ENCODE measurements around the gene KRABD2.

KRABD2 gene

DNA sequence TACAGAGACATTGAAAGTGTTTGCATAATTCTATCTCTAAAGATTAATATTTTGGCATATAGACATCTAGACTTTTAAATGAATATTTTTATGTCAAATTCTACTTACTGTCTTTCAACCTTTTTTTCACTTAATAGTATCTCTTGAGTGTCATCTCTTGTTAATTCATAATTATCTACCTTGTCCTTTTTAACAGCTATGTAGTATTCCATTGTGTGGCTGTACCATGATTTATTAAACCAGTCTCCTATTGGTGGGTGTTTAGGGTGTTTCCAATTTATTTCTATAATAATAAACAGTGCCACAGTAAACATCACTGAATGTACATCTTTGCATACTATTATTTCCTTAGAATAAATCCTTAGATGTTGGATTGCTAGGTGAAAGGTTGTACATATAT lies 37.4 kb upstream of the KRABD2 start:
- H3K4me3 ChIP-seq (ENCODE audit: low read depth, low read length) = no peak overlapping the region
- DNase-seq (ENCODE audit: low read depth) = no peak
- TF ChIP-seq, protein P1, sequence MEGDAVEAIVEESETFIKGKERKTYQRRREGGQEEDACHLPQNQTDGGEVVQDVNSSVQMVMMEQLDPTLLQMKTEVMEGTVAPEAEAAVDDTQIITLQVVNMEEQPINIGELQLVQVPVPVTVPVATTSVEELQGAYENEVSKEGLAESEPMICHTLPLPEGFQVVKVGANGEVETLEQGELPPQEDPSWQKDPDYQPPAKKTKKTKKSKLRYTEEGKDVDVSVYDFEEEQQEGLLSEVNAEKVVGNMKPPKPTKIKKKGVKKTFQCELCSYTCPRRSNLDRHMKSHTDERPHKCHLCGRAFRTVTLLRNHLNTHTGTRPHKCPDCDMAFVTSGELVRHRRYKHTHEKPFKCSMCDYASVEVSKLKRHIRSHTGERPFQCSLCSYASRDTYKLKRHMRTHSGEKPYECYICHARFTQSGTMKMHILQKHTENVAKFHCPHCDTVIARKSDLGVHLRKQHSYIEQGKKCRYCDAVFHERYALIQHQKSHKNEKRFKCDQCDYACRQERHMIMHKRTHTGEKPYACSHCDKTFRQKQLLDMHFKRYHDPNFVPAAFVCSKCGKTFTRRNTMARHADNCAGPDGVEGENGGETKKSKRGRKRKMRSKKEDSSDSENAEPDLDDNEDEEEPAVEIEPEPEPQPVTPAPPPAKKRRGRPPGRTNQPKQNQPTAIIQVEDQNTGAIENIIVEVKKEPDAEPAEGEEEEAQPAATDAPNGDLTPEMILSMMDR (IDR thresholded peaks at IDR 0.05; ENCODE audit: control insufficient read depth, extremely low read depth, insufficient read depth) = no peak

DNA sequence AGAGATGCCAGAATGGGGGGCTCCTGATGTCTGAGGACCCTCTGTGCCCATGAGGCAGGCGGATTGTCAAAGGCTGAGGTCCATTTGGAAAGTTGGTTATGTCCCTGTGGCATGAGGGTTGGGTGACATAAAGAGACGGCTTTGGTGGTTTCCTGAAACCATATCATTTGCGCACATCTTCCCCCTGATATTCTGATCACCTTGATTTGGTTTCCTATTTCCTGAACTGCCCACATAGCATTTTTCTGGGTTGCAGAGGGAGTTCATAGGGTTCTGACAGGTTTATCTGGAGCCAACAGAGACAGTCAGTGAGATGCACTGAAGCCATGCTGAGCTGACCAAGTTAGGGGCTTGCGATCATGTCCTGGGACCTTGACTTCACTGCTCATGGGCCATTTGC lies 36.8 kb upstream of the KRABD2 start:
- DNase-seq (ENCODE audit: low read depth) = no peak
- no peak overlapping the region for H3K4me3 ChIP-seq (ENCODE audit: low read depth, low read length)
- TF ChIP-seq, protein P1 (IDR thresholded peaks at IDR 0.05; ENCODE audit: control insufficient read depth, extremely low read depth, insufficient read depth) = no peak

DNA sequence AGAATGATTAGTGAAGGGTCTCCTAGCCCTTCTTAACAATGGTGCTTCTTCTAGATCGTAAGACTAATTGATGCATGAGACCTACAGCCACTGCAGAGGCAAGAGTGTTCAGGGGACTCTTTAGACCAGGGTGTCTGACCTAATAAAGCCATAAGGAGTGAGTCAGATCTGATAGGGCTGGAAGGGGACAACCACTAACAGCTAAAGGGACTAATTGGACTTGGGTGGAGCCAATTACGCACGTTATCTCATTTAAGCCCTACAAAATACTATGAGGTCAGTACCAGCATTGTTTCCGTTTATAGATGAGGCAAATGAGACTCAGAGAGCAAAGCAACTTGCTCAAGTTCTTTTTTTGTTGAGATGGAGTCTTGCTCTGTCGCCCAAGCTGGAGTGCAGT lies 35.6 kb upstream of the KRABD2 start:
- TF ChIP-seq, protein P1 (IDR thresholded peaks at IDR 0.05; ENCODE audit: control insufficient read depth, extremely low read depth, insufficient read depth) = no peak
- DNase-seq (ENCODE audit: low read depth) = no peak

DNA sequence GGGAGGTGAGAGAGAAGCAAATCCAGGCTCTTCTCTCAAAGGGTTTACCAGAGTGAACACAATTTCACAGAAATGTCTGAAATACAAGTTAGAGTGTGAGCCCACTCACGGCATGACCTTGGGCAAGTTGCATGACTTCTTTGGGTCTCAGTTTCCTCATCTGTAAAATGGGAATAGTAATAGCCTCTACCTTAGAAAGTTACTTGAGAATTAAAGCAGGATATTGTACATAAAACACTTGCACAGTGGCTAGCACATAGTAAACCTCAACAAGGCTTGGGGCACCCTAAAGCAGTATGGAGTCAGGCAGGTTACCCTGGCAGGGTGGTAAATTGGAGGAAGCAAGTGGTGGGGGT lies 34.4 kb upstream of the KRABD2 start:
- TF ChIP-seq, protein P1 (IDR thresholded peaks at IDR 0.05; ENCODE audit: control insufficient read depth, extremely low read depth, insufficient read depth) = no peak
- DNase-seq (ENCODE audit: low read depth) = no peak
- H3K4me3 ChIP-seq (ENCODE audit: low read depth, low read length) = no peak overlapping the region

More for the DNA sequence above, 35.6 kb upstream of the KRABD2 start:
- H3K4me3 ChIP-seq (ENCODE audit: low read depth, low read length) = no peak overlapping the region

DNA sequence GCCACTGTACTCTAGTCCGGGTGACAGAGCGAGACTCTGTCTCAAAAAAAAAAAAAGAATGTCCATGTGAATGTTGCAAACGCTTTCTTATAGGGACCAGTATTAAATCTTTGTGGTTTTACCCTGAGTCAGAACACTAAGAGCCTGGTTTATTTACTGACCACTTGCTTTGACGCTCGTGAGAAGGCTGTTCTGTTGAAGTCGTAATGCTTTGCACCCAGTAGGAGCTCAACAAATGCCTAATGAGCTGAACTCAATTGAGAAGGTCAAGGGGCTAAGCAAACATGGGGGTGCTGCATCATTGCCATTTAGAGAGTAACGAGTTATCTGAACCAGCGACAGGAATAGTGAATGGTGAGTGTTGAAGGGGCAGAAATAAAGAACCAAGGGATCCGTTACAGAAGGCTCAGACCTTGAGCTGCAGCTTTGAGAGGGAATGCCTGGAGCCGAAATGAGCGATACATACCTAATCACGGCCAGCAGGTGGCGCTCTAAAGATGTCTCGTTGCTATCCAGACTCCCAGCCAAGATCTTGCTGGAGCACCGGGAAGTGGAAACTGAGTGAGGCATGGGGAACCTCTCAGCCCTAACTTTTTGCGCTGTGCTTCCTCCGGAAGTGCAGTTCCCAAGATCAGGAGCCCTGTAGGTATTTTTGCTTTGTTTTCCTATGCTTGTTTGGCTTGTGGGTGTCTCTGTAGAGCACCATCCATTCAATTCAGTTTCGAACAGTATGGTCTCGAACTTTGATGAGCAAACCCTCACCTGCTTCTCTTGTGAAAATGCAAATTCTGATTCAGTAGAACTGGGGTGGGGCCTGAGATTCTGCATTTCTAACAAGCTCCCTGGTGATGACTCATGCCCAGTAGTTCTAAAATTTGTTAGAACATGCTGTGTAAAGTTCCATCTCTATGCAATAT lies 33.7 kb upstream of the KRABD2 start:
- peak; percentile 55 for DNase-seq (ENCODE audit: low read depth)
- H3K4me3 ChIP-seq (ENCODE audit: low read depth, low read length) = no peak overlapping the region

DNA sequence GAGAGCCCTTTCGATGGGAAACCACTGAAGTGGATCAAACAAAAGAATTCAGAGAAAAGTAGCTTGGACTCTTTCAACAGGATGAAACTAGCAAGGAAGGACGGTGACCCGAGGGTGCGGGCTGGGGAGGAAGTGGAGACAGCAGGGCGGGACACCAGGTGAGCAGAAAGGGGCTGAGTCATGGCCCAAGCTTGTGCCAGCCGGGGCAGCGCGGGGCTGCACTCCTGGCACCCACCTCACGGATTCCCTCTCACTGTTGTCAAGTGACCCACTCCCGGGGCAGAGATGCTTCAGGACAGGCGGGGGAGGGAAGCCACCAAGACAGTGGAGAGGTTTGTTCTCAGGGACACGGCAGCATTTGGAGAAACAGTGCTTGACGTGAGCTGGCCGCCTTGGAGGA lies 31.9 kb upstream of the KRABD2 start:
- no peak for DNase-seq (ENCODE audit: low read depth)
- TF ChIP-seq, protein P1 (IDR thresholded peaks at IDR 0.05; ENCODE audit: control insufficient read depth, extremely low read depth, insufficient read depth) = no peak
- no peak overlapping the region for H3K4me3 ChIP-seq (ENCODE audit: low read depth, low read length)

More for the DNA sequence above, 33.7 kb upstream of the KRABD2 start:
- TF ChIP-seq, protein P1 (IDR thresholded peaks at IDR 0.05; ENCODE audit: control insufficient read depth, extremely low read depth, insufficient read depth) = peak; percentile 89

DNA sequence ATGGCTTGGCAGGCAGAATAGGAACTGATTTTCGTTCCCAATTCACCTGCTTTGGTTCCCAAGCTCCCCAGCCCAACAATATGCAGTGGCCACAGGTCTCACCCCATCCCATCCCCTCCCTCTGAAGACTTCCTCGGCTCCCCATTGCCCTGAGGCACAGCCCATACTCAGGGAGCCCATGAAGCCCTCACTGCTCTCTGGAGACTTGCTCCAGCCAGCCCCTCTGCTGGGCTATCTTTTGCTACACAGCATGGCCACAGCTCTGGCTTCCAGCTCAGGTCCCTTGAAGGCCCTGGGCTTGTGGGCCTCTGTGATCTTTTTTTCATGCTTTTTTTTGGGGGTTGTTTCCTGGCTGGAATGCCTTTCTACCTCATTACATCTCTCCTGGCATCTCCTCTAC lies 29.7 kb upstream of the KRABD2 start:
- no peak overlapping the region for H3K4me3 ChIP-seq (ENCODE audit: low read depth, low read length)
- TF ChIP-seq, protein P1 (IDR thresholded peaks at IDR 0.05; ENCODE audit: control insufficient read depth, extremely low read depth, insufficient read depth) = no peak
- DNase-seq (ENCODE audit: low read depth) = no peak

All from LNCaP clone FGC (cell line).